GM12878 (cell line): ENCODE measurements around the gene TUNAR. TPM values are rescaled to one million over a fixed set of nuclear protein-coding genes. Genes with fewer than 3 reads are reported as not detected.

Experiments used
- ATAC-seq: fragments of 200-7000 bp; cut with Tn5 transposase; 3 replicates; pipeline ENCODE4 v1.9.1; 2020; ENCODE audit warnings: mild to moderate bottlenecking, moderate library complexity
- BruUV-seq: library from RNA; stranded (reverse); fragments of 400-500 nt; replicated peaks from 2 replicates; lab custom pipeline; 2021; lab: Mats Ljungman, UMichigan
- CTCF ChIA-PET: fragments of 300-600 bp; sonication (Branson Sonifier 250); formaldehyde crosslinking; extraction: SDS; loops from one replicate; lab custom pipeline; 2021; ENCODE audit warnings: inconsistent platforms; lab: Yijun Ruan, JAX
- POLR2A ChIA-PET: fragments of 350-600 bp; formaldehyde crosslinking; extraction: SDS; loops from one replicate; lab custom pipeline; 2021; ENCODE audit warnings: inconsistent platforms; lab: Charles Lee
- RAD21 ChIA-PET: fragments of 300-600 bp; sonication (Branson Sonifier 250); formaldehyde crosslinking; loops from one replicate; lab custom pipeline; 2023; ENCODE audit warnings: antibody characterized with exemption; ENCODE audit not compliant: unreplicated experiment; lab: Charles Lee
- SMC1A ChIA-PET: fragments of 300-600 bp; sonication (Branson Sonifier 250); formaldehyde crosslinking; loops from one replicate; lab custom pipeline; 2023; ENCODE audit not compliant: unreplicated experiment, uncharacterized antibody; lab: Charles Lee
- DNase-seq: peaks from one replicate; pipeline ENCODE4 v3.0.0-alpha.2; 2011; ENCODE audit warnings: low read depth, low spot score
- FAIRE-seq: peaks from 3 replicates; lab custom pipeline; 2011; peaks lifted over from hg19 to GRCh38; lab: Jason Lieb, UNC
- H2AFZ ChIP-seq: 2 replicates; pipeline ENCODE4 v1.6.0; 2011; ENCODE audit warnings: low read depth, low read length, control low read depth; ENCODE audit not compliant: control insufficient read depth
- H3K27ac ChIP-seq: 2 replicates; pipeline ENCODE4 v1.5.1; 2011; ENCODE audit warnings: control low read depth; ENCODE audit not compliant: control insufficient read depth, insufficient read depth
- H3K27me3 ChIP-seq, 2 experiments: replicated peaks in 1 of 2; 2 replicates each; pipeline versions ENCODE4 v1.6.0 to v1.6.1; 2011; ENCODE audit warnings: low read length in 1 of 2; ENCODE audit not compliant: control insufficient read depth in 2 of 2, insufficient read depth in 2 of 2
- H3K36me3 ChIP-seq, 2 experiments: 2 replicates each; pipeline ENCODE4 v1.5.1; 2011; ENCODE audit warnings: low read length in 1 of 2; ENCODE audit not compliant: control insufficient read depth in 2 of 2, insufficient read depth in 2 of 2
- H3K4me1 ChIP-seq: 2 replicates; pipeline ENCODE4 v1.6.1; 2011; ENCODE audit warnings: mild to moderate bottlenecking, low read length, moderate library complexity, mixed read lengths; ENCODE audit not compliant: control insufficient read depth, insufficient read depth
- H3K4me2 ChIP-seq: 2 replicates; pipeline ENCODE4 v1.6.0; 2011; ENCODE audit warnings: control low read depth; ENCODE audit not compliant: control insufficient read depth, insufficient read depth
- H3K4me3 ChIP-seq: fragments of 200-600 bp; sonication (generic); 2 replicates; pipeline ENCODE4 v1.5.1; 2016
- H3K79me2 ChIP-seq: 2 replicates; pipeline ENCODE4 v1.6.0; 2011; ENCODE audit warnings: low read length; ENCODE audit not compliant: control insufficient read depth, insufficient read depth
- H3K9ac ChIP-seq: 2 replicates; pipeline ENCODE4 v1.8.0; 2011; ENCODE audit warnings: low read length, control low read depth, mixed read lengths; ENCODE audit not compliant: control insufficient read depth, insufficient read depth
- H3K9me3 ChIP-seq: replicated peaks from 3 replicates; pipeline ENCODE4 v1.5.1; 2011; ENCODE audit warnings: mild to moderate bottlenecking, low read length; ENCODE audit not compliant: control insufficient read depth, insufficient read depth
- H4K20me1 ChIP-seq: 2 replicates; pipeline ENCODE4 v1.6.0; 2011; ENCODE audit not compliant: control insufficient read depth, insufficient read depth
- ASH2L ChIP-seq: fragments of 300-600, 200-600 bp; sonication (generic); IDR thresholded peaks from 2 replicates; pipeline ENCODE4 v1.6.1; 2017; ENCODE audit warnings: low read depth, mild to moderate bottlenecking, borderline replicate concordance
- BMI1 ChIP-seq: fragments of 450-650 bp; IDR thresholded peaks from 2 replicates; pipeline ENCODE4 v1.6.1; 2016; ENCODE audit warnings: mild to moderate bottlenecking, moderate library complexity, borderline replicate concordance
- CREM ChIP-seq: IDR thresholded peaks from 2 replicates; pipeline ENCODE4 v1.6.1; 2014; ENCODE audit warnings: antibody characterized with exemption, low read depth
- CUX1 ChIP-seq: IDR thresholded peaks from 2 replicates; pipeline ENCODE4 v1.6.1; 2012; ENCODE audit warnings: improper control_type of control experiment, low read depth, low read length; ENCODE audit not compliant: insufficient replicate concordance
- DPF2 ChIP-seq: fragments of 450-650 bp; IDR thresholded peaks from 2 replicates; pipeline ENCODE4 v1.6.1; 2017; ENCODE audit warnings: mild to moderate bottlenecking
- E2F4 ChIP-seq: IDR thresholded peaks from 2 replicates; pipeline ENCODE4 v1.6.1; 2012; ENCODE audit warnings: low read depth, low read length, improper control_type of control experiment
- FOXM1 ChIP-seq: IDR thresholded peaks from 2 replicates; pipeline ENCODE4 v1.6.1; 2012; ENCODE audit warnings: low read depth, mild to moderate bottlenecking, inconsistent platforms, low read length, moderate library complexity
- HCFC1 ChIP-seq: fragments of 150-350 bp; IDR thresholded peaks from 2 replicates; pipeline ENCODE4 v1.6.1; 2014; ENCODE audit warnings: low read length
- HDAC6 ChIP-seq: fragments of 200-600 bp; sonication (generic); IDR thresholded peaks from one replicate; pipeline ENCODE4 v1.8.0; 2017; ENCODE audit warnings: antibody characterized with exemption; ENCODE audit not compliant: unreplicated experiment
- MXI1 ChIP-seq: fragments of 150-350 bp; IDR thresholded peaks from 2 replicates; pipeline ENCODE4 v1.6.1; 2011; ENCODE audit warnings: low read depth, mild to moderate bottlenecking, inconsistent platforms, low read length, improper control_type of control experiment
- POLR2AphosphoS5 ChIP-seq: IDR thresholded peaks from 2 replicates; pipeline ENCODE4 v1.6.1; 2011; ENCODE audit warnings: mild to moderate bottlenecking, low read length, inconsistent platforms
- RAD21 ChIP-seq: IDR thresholded peaks from 2 replicates; pipeline ENCODE4 v1.6.1; 2011; ENCODE audit warnings: mild to moderate bottlenecking, low read depth, low read length, moderate library complexity; ENCODE audit not compliant: insufficient read depth
- RAD51 ChIP-seq: fragments of 450-650 bp; IDR thresholded peaks from 2 replicates; pipeline ENCODE4 v1.6.1; 2016; ENCODE audit warnings: moderate library complexity, mild to moderate bottlenecking, inconsistent platforms
- SMAD5 ChIP-seq: IDR thresholded peaks from 2 replicates; pipeline ENCODE4 v1.6.1; 2016; ENCODE audit warnings: antibody characterized with exemption, low read depth
- STAT3 ChIP-seq: IDR thresholded peaks from 2 replicates; pipeline ENCODE4 v1.6.1; 2011; ENCODE audit warnings: low read depth, low read length, improper control_type of control experiment
- TARDBP ChIP-seq: IDR thresholded peaks from 2 replicates; pipeline ENCODE4 v1.6.1; 2016; ENCODE audit warnings: borderline replicate concordance
- USF1 ChIP-seq: IDR thresholded peaks from 2 replicates; pipeline ENCODE4 v1.6.1; 2011; ENCODE audit warnings: borderline replicate concordance, low read depth, mild to moderate bottlenecking, moderate library complexity, mixed read lengths, low read length; ENCODE audit not compliant: insufficient read depth; ENCODE audit errors: extremely low read length
- YY1 ChIP-seq: IDR thresholded peaks from 2 replicates; pipeline ENCODE4 v1.6.1; 2011; ENCODE audit warnings: low read depth, mild to moderate bottlenecking, low read length
- WGBS: methylation state at CpG from one replicate; pipeline ENCODE4 v1.1.6; 2016; ENCODE audit warnings: low lambda C conversion rate; ENCODE audit not compliant: insufficient replicate concordance, insufficient coverage; ENCODE audit errors: missing lambda C conversion rate; 5-methylcytosine and 5-hydroxymethylcytosine counted together
- in situ Hi-C: fragments of 300-500 bp; cut with MboI; formaldehyde crosslinking; loops from 9 replicates; pipeline ENCODE4 v1.14.3; 2018; ENCODE audit warnings: mixed read lengths
- intact Hi-C: fragments of 100-400 bp; cut with micrococcal nuclease; formaldehyde crosslinking; loops from one replicate; pipeline ENCODE4 v1.14.2; 2022; ENCODE audit not compliant: unreplicated experiment
- polyA plus RNA-seq, 11 experiments: library from polyadenylated mRNA; depleted of rRNA in 4 of 11; unstranded in 6 of 11; stranded (reverse) in 5 of 11; fragments of >200 nt; fragmentation: Nextera tagmentation in 4 of 11; fragmentation: Illumina TruSeq in 1 of 11; extraction: Ambion mirVana in 4 of 11; extraction: Trizol in 1 of 11; gene quantifications; 1 replicate in 1 of 11; 2 replicates in 10 of 11; pipeline versions ENCODE4 v1.2.1 to v1.2.3, GENCODE V29; 2011 to 2016; ENCODE audit warnings: inconsistent platforms in 2 of 11, missing spikeins in 2 of 11, low read depth in 1 of 11
- total RNA-seq, 4 experiments: library from RNA; depleted of rRNA in 3 of 4; stranded (reverse); fragments of >200 nt in 3 of 4; fragmentation: Illumina TruSeq in 1 of 4; extraction: Trizol in 1 of 4; gene quantifications; 2 replicates each; pipeline versions ENCODE4 v1.2.1 to v1.2.3, GENCODE V29; 2013 to 2021

Gene TUNAR
- total and polyA plus RNA-seq, 10 of the 15 experiments (the other 5 are each of a cell fraction or from before 2014, with no cell fraction given) = 0.02 TPM; not detected in 9

GRCh38 chr14:95835121-95835730 lies 41.4 kb upstream of the TUNAR start:
- ChIA-PET CTCF (no interaction called here), POLR2A (no interaction called here), RAD21 (no interaction called here), SMC1A (interaction anchor here (0.7 kb wide), 1 partner anchor 79 kb away, joined by 3 read pairs; no protein-coding TSS in a partner anchor)
- Histone ChIP-seq H3K36me3 (no peaks in the 10 kb centered on the region), H3K4me2 (no peak overlapping the region), H3K9ac (no peak overlapping the region), H3K9me3 (no peaks in the 10 kb centered on the region), H2AFZ (no peak overlapping the region), H3K4me1 (no peaks in the 10 kb centered on the region), H3K79me2 (no peaks in the 10 kb centered on the region), H3K27ac (no peak overlapping the region), H4K20me1 (no peaks in the 10 kb centered on the region), H3K27me3 (no peaks in the 10 kb centered on the region; a peak in 1 of 4 replicates), H3K4me3 (no peak overlapping the region)
- intact Hi-C loops = no loop called here
- 15% methylated on average over 3 of the region's 3 CpGs for WGBS
- in situ Hi-C loops = no loop called here
- peak; percentile 20; the same call in 1 of the 3 replicates for ATAC-seq
- no TSS peak for BruUV-seq
- no peak for FAIRE-seq
- DNase-seq = no peak
- TF ChIP-seq E2F4 (no peak), HDAC6 (no peak), HCFC1 (no peak), DPF2 (no peak), SMAD5 (no peak), FOXM1 (no peak), BMI1 (no peak), RAD51 (peak; percentile 59), USF1 (peak; percentile 54), RAD21 (no peak), CUX1 (no peak), POLR2AphosphoS5 (no peak), ASH2L (no peak), TARDBP (no peak), STAT3 (no peak), MXI1 (no peak), CREM (no peak), YY1 (no peak)
